IMR-90 (cell line): ENCODE data around the gene FARS2. TPM values are rescaled to one million over a fixed set of nuclear protein-coding genes. Genes with fewer than 3 reads are reported as not detected.

Experiments used
- ATAC-seq: fragments of 200-7000 bp; cut with Tn5 transposase; 2 replicates; pipeline ENCODE4 v1.9.1; 2020; ENCODE audit warnings: low read depth, mild to moderate bottlenecking, moderate library complexity
- BruUV-seq: library from RNA; stranded (reverse); fragments of 400-500 nt; replicated peaks from 2 replicates; lab custom pipeline; 2021; lab: Mats Ljungman, UMichigan
- CTCF ChIA-PET: fragments of 300-600 bp; formaldehyde crosslinking; extraction: SDS; loops from one replicate; lab custom pipeline; 2021; ENCODE audit warnings: antibody characterized with exemption; lab: Yijun Ruan, JAX
- POLR2A ChIA-PET: fragments of 300-600 bp; sonication (Branson Sonifier 250); formaldehyde crosslinking; loops from one replicate; lab custom pipeline; 2022; ENCODE audit warnings: antibody characterized with exemption; ENCODE audit not compliant: unreplicated experiment; lab: Charles Lee
- DNase-seq: peaks from one replicate; pipeline ENCODE4 v3.0.0; 2013
- H2AFZ ChIP-seq: replicated peaks from 2 replicates; pipeline ENCODE3; 2013; ENCODE audit warnings: low read length, mild to moderate bottlenecking; ENCODE audit not compliant: poor library complexity
- H2AK5ac ChIP-seq: 2 replicates; pipeline ENCODE4 v1.6.1; 2013; ENCODE audit warnings: low read depth, low read length, inconsistent platforms
- H2AK9ac ChIP-seq: replicated peaks from 2 replicates; pipeline ENCODE3; 2013; ENCODE audit warnings: mild to moderate bottlenecking, low read depth, low read length, moderate library complexity; ENCODE audit not compliant: poor library complexity
- H2BK120ac ChIP-seq: 2 replicates; pipeline ENCODE4 v1.6.1; 2013; ENCODE audit warnings: low read depth, low read length, inconsistent platforms
- H2BK15ac ChIP-seq: 3 replicates; pipeline ENCODE4 v1.6.1; 2013; ENCODE audit warnings: low read depth, low read length, inconsistent platforms
- H2BK20ac ChIP-seq: 2 replicates; pipeline ENCODE4 v1.6.1; 2013; ENCODE audit warnings: low read depth, mild to moderate bottlenecking, inconsistent platforms, low read length, moderate library complexity
- H2BK5ac ChIP-seq: 2 replicates; pipeline ENCODE4 v1.6.1; 2013; ENCODE audit warnings: mild to moderate bottlenecking, low read depth, low read length, inconsistent platforms; ENCODE audit not compliant: poor library complexity, severe bottlenecking
- H3K14ac ChIP-seq: replicated peaks from 2 replicates; pipeline ENCODE4 v1.6.1; 2013; ENCODE audit warnings: low read depth, low read length, inconsistent platforms
- H3K18ac ChIP-seq: 2 replicates; pipeline ENCODE4 v1.6.1; 2013; ENCODE audit warnings: low read depth, low read length, control low read depth
- H3K23ac ChIP-seq: 2 replicates; pipeline ENCODE4 v1.6.1; 2013; ENCODE audit warnings: low read depth, low read length, inconsistent platforms
- H3K27ac ChIP-seq: 2 replicates; pipeline ENCODE4 v1.5.1; 2013; ENCODE audit warnings: mild to moderate bottlenecking, control low read depth, low read length; ENCODE audit not compliant: insufficient read depth
- H3K27me3 ChIP-seq: 2 replicates; pipeline ENCODE4 v1.6.1; 2013; ENCODE audit warnings: low read length; ENCODE audit not compliant: control insufficient read depth, insufficient read depth
- H3K36me3 ChIP-seq: 2 replicates; pipeline ENCODE4 v1.6.1; 2013; ENCODE audit warnings: low read length, mixed read lengths; ENCODE audit not compliant: control insufficient read depth, insufficient read depth
- H3K4ac ChIP-seq: 2 replicates; pipeline ENCODE4 v1.6.1; 2013; ENCODE audit warnings: low read depth, low read length, inconsistent platforms
- H3K4me1 ChIP-seq: 2 replicates; pipeline ENCODE4 v1.6.1; 2013; ENCODE audit warnings: low read length, mixed read lengths; ENCODE audit not compliant: control insufficient read depth, insufficient read depth
- H3K4me2 ChIP-seq: 2 replicates; pipeline ENCODE4 v1.6.1; 2013; ENCODE audit warnings: low read depth, mild to moderate bottlenecking, control low read depth, low read length, moderate library complexity
- H3K4me3 ChIP-seq: 2 replicates; pipeline ENCODE4 v1.5.1; 2013; ENCODE audit warnings: low read depth, mild to moderate bottlenecking, control low read depth, low read length, moderate library complexity; ENCODE audit not compliant: insufficient read depth
- H3K56ac ChIP-seq: 2 replicates; pipeline ENCODE4 v1.6.1; 2013; ENCODE audit warnings: low read length, inconsistent platforms; ENCODE audit not compliant: insufficient read depth; ENCODE audit errors: extremely low read depth
- H3K79me1 ChIP-seq, 2 experiments: 2 replicates each; pipeline ENCODE4 v1.6.1; 2013; ENCODE audit warnings: low read length in 2 of 2, inconsistent platforms in 1 of 2, low read depth in 1 of 2
- H3K9ac ChIP-seq: 2 replicates; pipeline ENCODE4 v1.6.1; 2013; ENCODE audit warnings: low read depth, low read length, control low read depth
- H3K9me1 ChIP-seq: 2 replicates; pipeline ENCODE4 v1.6.1; 2013; ENCODE audit warnings: low read length, inconsistent platforms; ENCODE audit not compliant: insufficient read depth
- H3K9me3 ChIP-seq: 2 replicates; pipeline ENCODE4 v1.6.1; 2013; ENCODE audit warnings: low read length; ENCODE audit not compliant: control insufficient read depth, insufficient read depth
- H4K20me1 ChIP-seq: 2 replicates; pipeline ENCODE4 v1.6.1; 2013; ENCODE audit warnings: low read length, inconsistent platforms; ENCODE audit not compliant: insufficient read depth
- H4K5ac ChIP-seq: 2 replicates; pipeline ENCODE4 v1.6.1; 2013; ENCODE audit warnings: mild to moderate bottlenecking, low read depth, low read length, control low read depth
- H4K8ac ChIP-seq, 2 experiments: 2 replicates each; pipeline ENCODE4 v1.6.1; 2013; ENCODE audit warnings: low read depth in 2 of 2, low read length in 2 of 2, control low read depth in 1 of 2, inconsistent platforms in 1 of 2
- H4K91ac ChIP-seq: 2 replicates; pipeline ENCODE4 v1.6.1; 2013; ENCODE audit warnings: low read depth, low read length, inconsistent platforms; ENCODE audit not compliant: insufficient read depth
- BHLHE40 ChIP-seq: fragments of 150-350 bp; IDR thresholded peaks from 2 replicates; pipeline ENCODE4 v1.6.1; 2016; ENCODE audit warnings: mild to moderate bottlenecking, low read depth, low read length
- CEBPB ChIP-seq: IDR thresholded peaks from 2 replicates; pipeline ENCODE4 v1.6.1; 2012; ENCODE audit warnings: low read depth, low read length, improper control_type of control experiment
- CHD1 ChIP-seq: IDR thresholded peaks from 2 replicates; pipeline ENCODE4 v1.6.1; 2012; ENCODE audit warnings: low read depth, low read length, improper control_type of control experiment
- CTCF ChIP-seq: conservative IDR thresholded peaks from 2 replicates; pipeline ENCODE4 v1.5.1; 2012; ENCODE audit warnings: mild to moderate bottlenecking, low read depth, low read length, improper control_type of control experiment
- ELK1 ChIP-seq: fragments of 150-350 bp; IDR thresholded peaks from 2 replicates; pipeline ENCODE4 v1.6.1; 2016; ENCODE audit warnings: low read depth, mild to moderate bottlenecking, low read length, moderate library complexity, borderline replicate concordance
- MAFK ChIP-seq: IDR thresholded peaks from 2 replicates; pipeline ENCODE4 v1.6.1; 2012; ENCODE audit warnings: low read depth, low read length, improper control_type of control experiment
- MAZ ChIP-seq: IDR thresholded peaks from 2 replicates; pipeline ENCODE4 v1.6.1; 2012; ENCODE audit warnings: low read depth, mild to moderate bottlenecking, low read length, improper control_type of control experiment, moderate library complexity, borderline replicate concordance
- MXI1 ChIP-seq: IDR thresholded peaks from 2 replicates; pipeline ENCODE4 v1.6.1; 2012; ENCODE audit warnings: low read depth, mild to moderate bottlenecking, low read length, moderate library complexity, borderline replicate concordance
- POLR2A ChIP-seq: IDR thresholded peaks from 2 replicates; pipeline ENCODE4 v1.6.1; 2012; ENCODE audit warnings: mild to moderate bottlenecking, low read depth, low read length
- RAD21 ChIP-seq: IDR thresholded peaks from 2 replicates; pipeline ENCODE4 v1.6.1; 2012; ENCODE audit warnings: low read length, improper control_type of control experiment
- SMC3 ChIP-seq: fragments of 150-350 bp; IDR thresholded peaks from 2 replicates; pipeline ENCODE4 v1.6.1; 2016; ENCODE audit warnings: low read depth, mild to moderate bottlenecking, antibody characterized with exemption, low read length, moderate library complexity
- USF2 ChIP-seq: fragments of 150-350 bp; IDR thresholded peaks from 2 replicates; pipeline ENCODE4 v1.6.1; 2017; ENCODE audit warnings: mild to moderate bottlenecking, antibody characterized with exemption, low read length, low read depth
- WGBS, 2 experiments: methylation state at CpG; one replicate each; pipeline versions ENCODE4 v1.1.5 to v1.1.7; 2013; ENCODE audit warnings: missing lambda C conversion rate in 2 of 2; ENCODE audit not compliant: insufficient read length in 1 of 2; ENCODE audit errors: extremely low coverage in 2 of 2; 5-methylcytosine and 5-hydroxymethylcytosine counted together
- dilution Hi-C: fragments of 300-500 bp; cut with HindIII; formaldehyde crosslinking; loops from one replicate; pipeline ENCODE4 v1.14.3; 2018; ENCODE audit warnings: low sequenced_read_pairs; ENCODE audit not compliant: unreplicated experiment
- in situ Hi-C: fragments of 300-500 bp; cut with MboI; formaldehyde crosslinking; loops from 3 replicates; pipeline ENCODE4 v1.14.3; 2019; ENCODE audit warnings: low sequenced_read_pairs, inconsistent platforms, mixed read lengths
- intact Hi-C: fragments of 100-400 bp; cut with micrococcal nuclease; formaldehyde crosslinking; loops from 2 replicates; pipeline ENCODE4 v1.10.0; 2022
- polyA plus RNA-seq, 3 experiments: library from polyadenylated mRNA; depleted of rRNA; stranded (reverse); fragments of >200 nt; gene quantifications; 2 replicates each; pipeline ENCODE4 v1.2.3, GENCODE V29; 2012; ENCODE audit warnings: low replicate concordance in 1 of 3
- total RNA-seq: library from RNA; depleted of rRNA; stranded (reverse); fragments of >200 nt; gene quantifications from 2 replicates; pipeline ENCODE4 v1.2.3, GENCODE V29; 2012

The FARS2 gene
- total and polyA plus RNA-seq, 2 of the 4 experiments (the other 2 are of a cell fraction) = 12.1 to 28.9 TPM

GRCh38 chr6:5318617-5319272, 57.4 kb downstream of the FARS2 start:
- Histone ChIP-seq H2BK15ac (no peak overlapping the region), H3K56ac (no peak overlapping the region), H3K36me3 (no peaks in the 10 kb centered on the region), H3K4me2 (no peak overlapping the region), H3K27me3 (no peaks in the 10 kb centered on the region), H3K9me1 (peaks cover 3% of the 10 kb centered on the region; the same call in 1 of the 2 replicates), H4K8ac (no peak overlapping the region), H3K4ac (no peak overlapping the region), H3K18ac (no peak overlapping the region), H3K27ac (no peak overlapping the region), H3K9ac (no peak overlapping the region), H3K4me1 (peaks cover 4% of the 10 kb centered on the region; the same call in 1 of the 2 replicates), H3K9me3 (peaks cover under 1% of the 10 kb centered on the region; the same call in 1 of the 2 replicates), H2AFZ (no peak overlapping the region), H2AK5ac (no peak overlapping the region), H3K79me1 (peaks cover 7 to 16% of the 10 kb centered on the region in 2 experiments; a peak in 3 of 4 replicates), H4K91ac (no peak overlapping the region), H3K14ac (no peak overlapping the region), H2BK20ac (no peak overlapping the region), H2AK9ac (no peak overlapping the region), H4K5ac (no peak overlapping the region), H2BK120ac (no peak overlapping the region), H3K4me3 (no peak overlapping the region), H4K20me1 (peaks cover 3% of the 10 kb centered on the region; the same call in 1 of the 2 replicates), H3K23ac (no peak overlapping the region), H2BK5ac (no peak overlapping the region)
- ATAC-seq (no peak), DNase-seq (no peak)
- dilution Hi-C loops = no loop called here
- no peak for TF ChIP-seq CTCF
- no peak for TF ChIP-seq USF2
- no peak for TF ChIP-seq MXI1
- no peak for TF ChIP-seq MAZ
- TF ChIP-seq CHD1 = no peak
- TF ChIP-seq BHLHE40 = no peak
- no peak for TF ChIP-seq CEBPB
- TF ChIP-seq POLR2A = no peak
- no peak for TF ChIP-seq SMC3
- no peak for TF ChIP-seq RAD21
- no peak for TF ChIP-seq ELK1
- TF ChIP-seq MAFK = no peak
- ChIA-PET POLR2A (no interaction called here), CTCF (no interaction called here)
- no TSS peak for BruUV-seq
- intact Hi-C loops = no loop called here
- in situ Hi-C loops = no loop called here
- no CpG with 5 or more reads among the region's 7 CpGs for WGBS, 2 experiments
